ENCODE measurements around the gene CYP2A13. TPM values are rescaled to one million over a fixed set of nuclear protein-coding genes. Genes with fewer than 3 reads are reported as not detected.
"Not testable (repeated sequence)": the region's sequence is repeated elsewhere in the genome, so short reads cannot be mapped to it uniquely, and the experiment has no call there.

Gene CYP2A13
- total and polyA plus RNA-seq, 2 experiments from 2014 or later: 0.27 to 0.35 TPM

- DNase-seq (ENCODE audit: low spot score) (no peak), ATAC-seq (no peak)
- Mint-ChIP-seq H3K27me3 (ENCODE audit: insufficient read depth, low read depth, poor library complexity) (peaks cover 6% of the 10 kb centered on the region), H3K4me3 (no peak within 1 kb of the TSS; the same call in 2 of the 3 replicates), H3K27ac (no peak within 1 kb of the TSS), H3K4me1 (no peaks in the 10 kb centered on the region), H3K9me3 (peaks cover 42% of the 10 kb centered on the region), H3K36me3 (ENCODE audit: low read depth) (peaks cover 17% of the 10 kb centered on the region)
- no peaks in the 10 kb centered on the region for H4K20me1 ChIP-seq (replicated peaks; ENCODE audit: insufficient read depth)
- 0 out of 2 replicates have a peak, but pooled peaks cover 2% of the 10 kb centered on the region for H3K9me2 ChIP-seq (ENCODE audit: insufficient read depth)
- H3K27me3 ChIP-seq (ENCODE audit: insufficient read depth): no peaks in the 10 kb centered on the region
- no peaks in the 10 kb centered on the region for H3K79me2 ChIP-seq (replicated peaks; ENCODE audit: insufficient read depth)
- no peak within 1 kb of the TSS for H2AFZ ChIP-seq
- H3K4me1 ChIP-seq (ENCODE audit: insufficient read depth): no peaks in the 10 kb centered on the region
- no peak within 1 kb of the TSS for H3K27ac ChIP-seq (ENCODE audit: low read depth)
- no peak within 1 kb of the TSS for H3K4me3 ChIP-seq
- TF ChIP-seq EZH2phosphoT487 (IDR thresholded peaks at IDR 0.05; ENCODE audit: unreplicated experiment) (no peak), ETS1 (IDR thresholded peaks at IDR 0.05) (no peak)
- H3K4me2 ChIP-seq: no peak within 1 kb of the TSS
- no peaks in the 10 kb centered on the region for H3F3A ChIP-seq (replicated peaks; ENCODE audit: low read depth)
- H3K36me3 ChIP-seq (ENCODE audit: insufficient read depth): no peaks in the 10 kb centered on the region
Observed at GRCh38 chr19:41114132-41114531, 25.9 kb downstream of the CYP2A13 start, which contains the start of gene CYP2F1. Gene CYP2F1, plus strand, starts transcription at chr19:41114432. Its CDS starts 1,757 bp downstream, at chr19:41116189.

GRCh38 chr19:41116261-41116660 lies 28.0 kb downstream of the CYP2A13 start:
- no peaks in the 10 kb centered on the region for H3K4me1 ChIP-seq (ENCODE audit: insufficient read depth)
- DNase-seq (ENCODE audit: low spot score) (no peak), ATAC-seq (no peak)
- no peak for TF ChIP-seq JUNB (IDR thresholded peaks at IDR 0.05; ENCODE audit: unreplicated experiment)
- no peak for TF ChIP-seq EZH2 (IDR thresholded peaks at IDR 0.05; ENCODE audit: low read depth, unreplicated experiment)
- TF ChIP-seq ZNF462 (CRISPR knock-in tag; IDR thresholded peaks at IDR 0.05): no peak
- TF ChIP-seq ZNF331 (CRISPR knock-in tag; IDR thresholded peaks at IDR 0.05; ENCODE audit: low read depth): no peak
- TF ChIP-seq STAT1 (IDR thresholded peaks at IDR 0.05; ENCODE audit: unreplicated experiment): no peak
- TF ChIP-seq EZH2phosphoT487 (IDR thresholded peaks at IDR 0.05; ENCODE audit: unreplicated experiment): no peak
- Mint-ChIP-seq H3K4me3 (no peak overlapping the region), H3K27me3 (ENCODE audit: insufficient read depth, low read depth, poor library complexity) (peaks cover 9% of the 10 kb centered on the region), H3K9me3 (peaks cover 42% of the 10 kb centered on the region), H3K4me1 (no peaks in the 10 kb centered on the region), H3K36me3 (ENCODE audit: low read depth) (peaks cover 17% of the 10 kb centered on the region), H3K27ac (no peak overlapping the region)
- no peaks in the 10 kb centered on the region for H3K27me3 ChIP-seq (ENCODE audit: insufficient read depth)
- H3K36me3 ChIP-seq (ENCODE audit: insufficient read depth): no peaks in the 10 kb centered on the region
- no peak overlapping the region for H2AFZ ChIP-seq
- no peak overlapping the region for H3K4me2 ChIP-seq
- 0 out of 2 replicates have a peak, but pooled peaks cover 2% of the 10 kb centered on the region for H3K9me2 ChIP-seq (ENCODE audit: insufficient read depth)
- H3K79me2 ChIP-seq (replicated peaks; ENCODE audit: insufficient read depth): no peaks in the 10 kb centered on the region
- no peak overlapping the region for H3K4me3 ChIP-seq
- H3K27ac ChIP-seq (ENCODE audit: low read depth): no peak overlapping the region
- H3F3A ChIP-seq (replicated peaks; ENCODE audit: low read depth): no peaks in the 10 kb centered on the region
- H4K20me1 ChIP-seq (replicated peaks; ENCODE audit: insufficient read depth): no peaks in the 10 kb centered on the region

- not testable (repeated sequence) for H3K4me1 ChIP-seq (ENCODE audit: insufficient read depth); H3F3A ChIP-seq (replicated peaks; ENCODE audit: low read depth); H3K4me1 Mint-ChIP-seq; H3K79me2 ChIP-seq (replicated peaks; ENCODE audit: insufficient read depth); H4K20me1 ChIP-seq (replicated peaks; ENCODE audit: insufficient read depth); H3K9me2 ChIP-seq (ENCODE audit: insufficient read depth); H3K4me2 ChIP-seq; H3K9me3 Mint-ChIP-seq; DNase-seq (ENCODE audit: low spot score); H3K36me3 ChIP-seq (ENCODE audit: insufficient read depth); H3K4me3 ChIP-seq; H3K4me3 Mint-ChIP-seq; H3K27ac Mint-ChIP-seq; H3K36me3 Mint-ChIP-seq (ENCODE audit: low read depth); H3K27me3 ChIP-seq (ENCODE audit: insufficient read depth); H3K27ac ChIP-seq (ENCODE audit: low read depth); H2AFZ ChIP-seq
- peaks cover 15% of the 10 kb centered on the region for H3K27me3 Mint-ChIP-seq (ENCODE audit: insufficient read depth, low read depth, poor library complexity)
- peak; percentile 56 for ATAC-seq
Observed at GRCh38 chr19:41120929-41121911, 33.0 kb downstream of the CYP2A13 start.

Measured in GM23338 (cell line).